Measurements from ENCODE around the gene TCEAL2.

The TCEAL2 gene

GRCh38 chrX:102154218-102154860, 28.9 kb downstream of the TCEAL2 start:
- TF ChIP-seq, protein P1, sequence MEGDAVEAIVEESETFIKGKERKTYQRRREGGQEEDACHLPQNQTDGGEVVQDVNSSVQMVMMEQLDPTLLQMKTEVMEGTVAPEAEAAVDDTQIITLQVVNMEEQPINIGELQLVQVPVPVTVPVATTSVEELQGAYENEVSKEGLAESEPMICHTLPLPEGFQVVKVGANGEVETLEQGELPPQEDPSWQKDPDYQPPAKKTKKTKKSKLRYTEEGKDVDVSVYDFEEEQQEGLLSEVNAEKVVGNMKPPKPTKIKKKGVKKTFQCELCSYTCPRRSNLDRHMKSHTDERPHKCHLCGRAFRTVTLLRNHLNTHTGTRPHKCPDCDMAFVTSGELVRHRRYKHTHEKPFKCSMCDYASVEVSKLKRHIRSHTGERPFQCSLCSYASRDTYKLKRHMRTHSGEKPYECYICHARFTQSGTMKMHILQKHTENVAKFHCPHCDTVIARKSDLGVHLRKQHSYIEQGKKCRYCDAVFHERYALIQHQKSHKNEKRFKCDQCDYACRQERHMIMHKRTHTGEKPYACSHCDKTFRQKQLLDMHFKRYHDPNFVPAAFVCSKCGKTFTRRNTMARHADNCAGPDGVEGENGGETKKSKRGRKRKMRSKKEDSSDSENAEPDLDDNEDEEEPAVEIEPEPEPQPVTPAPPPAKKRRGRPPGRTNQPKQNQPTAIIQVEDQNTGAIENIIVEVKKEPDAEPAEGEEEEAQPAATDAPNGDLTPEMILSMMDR (IDR thresholded peaks at IDR 0.05; ENCODE audit: borderline replicate concordance, extremely low read depth, low read length, poor library complexity, severe bottlenecking) = no peak
- no peak for TF ChIP-seq EZH2 (IDR thresholded peaks at IDR 0.05; ENCODE audit: borderline replicate concordance, low read depth, low read length, severe bottlenecking)
- Histone ChIP-seq H3K4me3 (ENCODE audit: low read depth in 1 of 2, low read length in 2 of 2) (no peak overlapping the region), H3K4me1 (ENCODE audit: insufficient read depth, low read length) (no peaks in the 10 kb centered on the region), H3K9me3 (ENCODE audit: insufficient read depth, low read length, severe bottlenecking) (no peaks in the 10 kb centered on the region), H3K79me2 (ENCODE audit: insufficient read depth, low read length) (no peaks in the 10 kb centered on the region), H4K20me1 (ENCODE audit: insufficient read depth, low read length) (no peaks in the 10 kb centered on the region), H3K4me2 (ENCODE audit: insufficient read depth, low read length) (no peak overlapping the region), H3K36me3 (ENCODE audit: insufficient read depth, low read length) (no peaks in the 10 kb centered on the region), H3K9ac (ENCODE audit: low read depth, low read length) (no peak overlapping the region), H3K27ac (ENCODE audit: low read length) (no peak overlapping the region), H2AFZ (ENCODE audit: low read depth, low read length) (no peak overlapping the region), H3K27me3 (ENCODE audit: insufficient read depth, low read length, poor library complexity) (no peaks in the 10 kb centered on the region)
- no peak for DNase-seq
- ATAC-seq (ENCODE audit: insufficient read depth, low read depth) = no peak

DNA sequence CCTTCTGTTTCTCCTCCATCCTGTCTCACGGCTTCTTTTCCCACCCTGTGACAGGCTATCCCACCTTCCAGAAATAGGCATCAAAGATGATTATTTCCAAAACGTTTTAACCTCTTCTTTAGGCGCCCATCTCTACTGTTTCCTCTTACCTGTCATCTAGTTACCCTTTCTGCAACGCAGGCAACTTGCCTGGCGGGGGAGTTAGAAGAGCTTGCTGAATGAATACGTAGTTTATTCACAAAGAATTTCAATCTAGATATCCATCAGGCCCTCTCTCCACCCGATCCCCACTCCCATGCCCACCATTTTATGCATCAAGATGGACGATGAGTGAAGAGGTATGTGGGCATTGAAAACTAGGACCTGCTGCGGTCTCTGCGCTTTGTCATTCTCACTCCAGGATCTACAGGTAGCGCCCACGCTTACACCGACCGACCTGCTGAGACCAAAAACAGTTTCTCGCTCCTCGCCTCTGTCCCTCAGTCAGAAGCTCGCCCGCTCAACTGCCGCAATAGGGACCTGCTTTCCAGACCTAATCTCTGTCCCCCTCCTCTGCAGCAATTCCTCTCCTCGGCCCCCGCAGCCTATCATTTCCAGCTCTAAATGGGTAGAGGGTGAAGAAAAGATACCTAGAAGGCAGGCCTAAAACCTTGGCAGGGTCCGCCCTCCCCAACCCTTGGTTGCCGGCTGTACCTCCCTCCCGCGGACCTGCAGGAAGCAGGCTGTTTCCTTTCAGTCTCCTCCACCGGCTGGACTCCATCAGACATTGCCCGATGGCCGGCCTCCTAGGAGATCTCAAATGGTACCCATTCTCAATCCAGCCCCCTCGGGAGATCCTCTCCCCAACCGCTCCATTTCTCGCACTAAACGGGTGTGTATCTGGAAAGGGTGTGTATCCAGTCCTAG, 29.7 kb downstream of the TCEAL2 start:
- DNase-seq (no peak), ATAC-seq (ENCODE audit: insufficient read depth, low read depth) (no peak)
- Histone ChIP-seq H3K9ac (ENCODE audit: low read depth, low read length) (no peak overlapping the region), H3K27me3 (ENCODE audit: insufficient read depth, low read length, poor library complexity) (no peaks in the 10 kb centered on the region), H3K79me2 (ENCODE audit: insufficient read depth, low read length) (no peaks in the 10 kb centered on the region), H3K36me3 (ENCODE audit: insufficient read depth, low read length) (no peaks in the 10 kb centered on the region), H3K27ac (ENCODE audit: low read length) (no peak overlapping the region), H3K4me2 (ENCODE audit: insufficient read depth, low read length) (no peak overlapping the region), H4K20me1 (ENCODE audit: insufficient read depth, low read length) (no peaks in the 10 kb centered on the region), H2AFZ (ENCODE audit: low read depth, low read length) (no peak overlapping the region), H3K9me3 (ENCODE audit: insufficient read depth, low read length, severe bottlenecking) (no peaks in the 10 kb centered on the region), H3K4me1 (ENCODE audit: insufficient read depth, low read length) (no peaks in the 10 kb centered on the region), H3K4me3 (ENCODE audit: low read depth in 1 of 2, low read length in 2 of 2) (no peak overlapping the region)
- TF ChIP-seq EZH2 (IDR thresholded peaks at IDR 0.05; ENCODE audit: borderline replicate concordance, low read depth, low read length, severe bottlenecking) = no peak
- TF ChIP-seq, protein P1 (IDR thresholded peaks at IDR 0.05; ENCODE audit: borderline replicate concordance, extremely low read depth, low read length, poor library complexity, severe bottlenecking) = no peak

GRCh38 chrX:102155806-102156179, 30.3 kb downstream of the TCEAL2 start, which contains the start of gene BEX5:
Gene BEX5, minus strand, starts transcription at chrX:102155977. Its CDS starts 1,712 bp downstream, at chrX:102154265.
- Histone ChIP-seq H2AFZ (ENCODE audit: low read depth, low read length) (no peak within 1 kb of the TSS), H4K20me1 (ENCODE audit: insufficient read depth, low read length) (no peaks in the 10 kb centered on the region), H3K27me3 (ENCODE audit: insufficient read depth, low read length, poor library complexity) (no peaks in the 10 kb centered on the region), H3K9ac (ENCODE audit: low read depth, low read length) (no peak within 1 kb of the TSS), H3K4me3 (ENCODE audit: low read depth in 1 of 2, low read length in 2 of 2) (no peak within 1 kb of the TSS), H3K36me3 (ENCODE audit: insufficient read depth, low read length) (no peaks in the 10 kb centered on the region), H3K27ac (ENCODE audit: low read length) (no peak within 1 kb of the TSS), H3K9me3 (ENCODE audit: insufficient read depth, low read length, severe bottlenecking) (no peaks in the 10 kb centered on the region), H3K4me2 (ENCODE audit: insufficient read depth, low read length) (no peak within 1 kb of the TSS), H3K79me2 (ENCODE audit: insufficient read depth, low read length) (no peaks in the 10 kb centered on the region), H3K4me1 (ENCODE audit: insufficient read depth, low read length) (no peaks in the 10 kb centered on the region)
- ATAC-seq (ENCODE audit: insufficient read depth, low read depth) (no peak), DNase-seq (no peak)
- TF ChIP-seq, protein P1 (IDR thresholded peaks at IDR 0.05; ENCODE audit: borderline replicate concordance, extremely low read depth, low read length, poor library complexity, severe bottlenecking) = no peak
- TF ChIP-seq EZH2 (IDR thresholded peaks at IDR 0.05; ENCODE audit: borderline replicate concordance, low read depth, low read length, severe bottlenecking) = no peak

Data from DND-41 (cell line).